GM12878 (cell line): Measurements from ENCODE around the gene MED13L. TPM values are rescaled to one million over a fixed set of nuclear protein-coding genes. Genes with fewer than 3 reads are reported as not detected.

ENCODE experiments used
- ATAC-seq: fragments of 200-7000 bp; cut with Tn5 transposase; 3 replicates; pipeline ENCODE4 v1.9.1; 2020; ENCODE audit warnings: mild to moderate bottlenecking, moderate library complexity
- BruUV-seq: library from RNA; stranded (reverse); fragments of 400-500 nt; replicated peaks from 2 replicates; lab custom pipeline; 2021; lab: Mats Ljungman, UMichigan
- CTCF ChIA-PET: fragments of 300-600 bp; sonication (Branson Sonifier 250); formaldehyde crosslinking; extraction: SDS; loops from one replicate; lab custom pipeline; 2021; ENCODE audit warnings: inconsistent platforms; lab: Yijun Ruan, JAX
- POLR2A ChIA-PET: fragments of 350-600 bp; formaldehyde crosslinking; extraction: SDS; loops from one replicate; lab custom pipeline; 2021; ENCODE audit warnings: inconsistent platforms; lab: Charles Lee
- RAD21 ChIA-PET: fragments of 300-600 bp; sonication (Branson Sonifier 250); formaldehyde crosslinking; loops from one replicate; lab custom pipeline; 2023; ENCODE audit warnings: antibody characterized with exemption; ENCODE audit not compliant: unreplicated experiment; lab: Charles Lee
- SMC1A ChIA-PET: fragments of 300-600 bp; sonication (Branson Sonifier 250); formaldehyde crosslinking; loops from one replicate; lab custom pipeline; 2023; ENCODE audit not compliant: unreplicated experiment, uncharacterized antibody; lab: Charles Lee
- DNase-seq: peaks from one replicate; pipeline ENCODE4 v3.0.0-alpha.2; 2011; ENCODE audit warnings: low read depth, low spot score
- FAIRE-seq: peaks from 3 replicates; lab custom pipeline; 2011; peaks lifted over from hg19 to GRCh38; lab: Jason Lieb, UNC
- H2AFZ ChIP-seq: 2 replicates; pipeline ENCODE4 v1.6.0; 2011; ENCODE audit warnings: low read depth, low read length, control low read depth; ENCODE audit not compliant: control insufficient read depth
- H3K27ac ChIP-seq: 2 replicates; pipeline ENCODE4 v1.5.1; 2011; ENCODE audit warnings: control low read depth; ENCODE audit not compliant: control insufficient read depth, insufficient read depth
- H3K27me3 ChIP-seq, 2 experiments: replicated peaks in 1 of 2; 2 replicates each; pipeline versions ENCODE4 v1.6.0 to v1.6.1; 2011; ENCODE audit warnings: low read length in 1 of 2; ENCODE audit not compliant: control insufficient read depth in 2 of 2, insufficient read depth in 2 of 2
- H3K36me3 ChIP-seq, 2 experiments: 2 replicates each; pipeline ENCODE4 v1.5.1; 2011; ENCODE audit warnings: low read length in 1 of 2; ENCODE audit not compliant: control insufficient read depth in 2 of 2, insufficient read depth in 2 of 2
- H3K4me1 ChIP-seq: 2 replicates; pipeline ENCODE4 v1.6.1; 2011; ENCODE audit warnings: mild to moderate bottlenecking, low read length, moderate library complexity, mixed read lengths; ENCODE audit not compliant: control insufficient read depth, insufficient read depth
- H3K4me2 ChIP-seq: 2 replicates; pipeline ENCODE4 v1.6.0; 2011; ENCODE audit warnings: control low read depth; ENCODE audit not compliant: control insufficient read depth, insufficient read depth
- H3K4me3 ChIP-seq: fragments of 200-600 bp; sonication (generic); 2 replicates; pipeline ENCODE4 v1.5.1; 2016
- H3K79me2 ChIP-seq: 2 replicates; pipeline ENCODE4 v1.6.0; 2011; ENCODE audit warnings: low read length; ENCODE audit not compliant: control insufficient read depth, insufficient read depth
- H3K9ac ChIP-seq: 2 replicates; pipeline ENCODE4 v1.8.0; 2011; ENCODE audit warnings: low read length, control low read depth, mixed read lengths; ENCODE audit not compliant: control insufficient read depth, insufficient read depth
- H3K9me3 ChIP-seq: replicated peaks from 3 replicates; pipeline ENCODE4 v1.5.1; 2011; ENCODE audit warnings: mild to moderate bottlenecking, low read length; ENCODE audit not compliant: control insufficient read depth, insufficient read depth
- H4K20me1 ChIP-seq: 2 replicates; pipeline ENCODE4 v1.6.0; 2011; ENCODE audit not compliant: control insufficient read depth, insufficient read depth
- ASH2L ChIP-seq: fragments of 300-600, 200-600 bp; sonication (generic); IDR thresholded peaks from 2 replicates; pipeline ENCODE4 v1.6.1; 2017; ENCODE audit warnings: low read depth, mild to moderate bottlenecking, borderline replicate concordance
- ATF3 ChIP-seq: IDR thresholded peaks from 2 replicates; pipeline ENCODE4 v1.6.1; 2011; ENCODE audit warnings: low read depth, mild to moderate bottlenecking, low read length, moderate library complexity, borderline replicate concordance; ENCODE audit errors: extremely low read depth
- CBX5 ChIP-seq: sonication (generic); IDR thresholded peaks from 2 replicates; pipeline ENCODE4 v1.6.1; 2016; ENCODE audit warnings: low read depth, moderate library complexity, mild to moderate bottlenecking, inconsistent platforms
- KAT2A ChIP-seq: conservative IDR thresholded peaks from 2 replicates; pipeline ENCODE4 v1.6.1; 2011; ENCODE audit warnings: low read depth, low read length; ENCODE audit not compliant: control insufficient read depth
- LARP7 ChIP-seq: fragments of 450-650 bp; IDR thresholded peaks from 2 replicates; pipeline ENCODE4 v1.6.1; 2017; ENCODE audit warnings: mild to moderate bottlenecking
- NR2C1 ChIP-seq: fragments of 450-650 bp; IDR thresholded peaks from 2 replicates; pipeline ENCODE4 v1.6.1; 2017; ENCODE audit warnings: antibody characterized with exemption, mild to moderate bottlenecking, moderate library complexity
- NR2F1 ChIP-seq: fragments of 450-650 bp; conservative IDR thresholded peaks from 2 replicates; pipeline ENCODE4 v1.6.1; 2017; ENCODE audit warnings: mild to moderate bottlenecking
- PAX8 ChIP-seq: fragments of 450-650 bp; IDR thresholded peaks from 2 replicates; pipeline ENCODE4 v1.6.1; 2017; ENCODE audit warnings: mild to moderate bottlenecking, moderate library complexity
- TAF1 ChIP-seq: IDR thresholded peaks from 2 replicates; pipeline ENCODE4 v1.6.1; 2011; ENCODE audit warnings: mild to moderate bottlenecking, low read depth, low read length, borderline replicate concordance
- TCF7 ChIP-seq: IDR thresholded peaks from 2 replicates; pipeline ENCODE4 v1.6.1; 2014; ENCODE audit warnings: antibody characterized with exemption, borderline replicate concordance
- ZBTB11 ChIP-seq: fragments of 450-650 bp; formaldehyde crosslinking; IDR thresholded peaks from 2 replicates; pipeline ENCODE4 v1.5.0; 2022; ENCODE audit warnings: mild to moderate bottlenecking, missing genetic modification characterization
- WGBS: methylation state at CpG from one replicate; pipeline ENCODE4 v1.1.6; 2016; ENCODE audit warnings: low lambda C conversion rate; ENCODE audit not compliant: insufficient replicate concordance, insufficient coverage; ENCODE audit errors: missing lambda C conversion rate; 5-methylcytosine and 5-hydroxymethylcytosine counted together
- in situ Hi-C: fragments of 300-500 bp; cut with MboI; formaldehyde crosslinking; loops from 9 replicates; pipeline ENCODE4 v1.14.3; 2018; ENCODE audit warnings: mixed read lengths
- intact Hi-C: fragments of 100-400 bp; cut with micrococcal nuclease; formaldehyde crosslinking; loops from one replicate; pipeline ENCODE4 v1.14.2; 2022; ENCODE audit not compliant: unreplicated experiment
- polyA plus RNA-seq, 11 experiments: library from polyadenylated mRNA; depleted of rRNA in 4 of 11; unstranded in 6 of 11; stranded (reverse) in 5 of 11; fragments of >200 nt; fragmentation: Nextera tagmentation in 4 of 11; fragmentation: Illumina TruSeq in 1 of 11; extraction: Ambion mirVana in 4 of 11; extraction: Trizol in 1 of 11; gene quantifications; 1 replicate in 1 of 11; 2 replicates in 10 of 11; pipeline versions ENCODE4 v1.2.1 to v1.2.3, GENCODE V29; 2011 to 2016; ENCODE audit warnings: inconsistent platforms in 2 of 11, missing spikeins in 2 of 11, low read depth in 1 of 11
- total RNA-seq, 4 experiments: library from RNA; depleted of rRNA in 3 of 4; stranded (reverse); fragments of >200 nt in 3 of 4; fragmentation: Illumina TruSeq in 1 of 4; extraction: Trizol in 1 of 4; gene quantifications; 2 replicates each; pipeline versions ENCODE4 v1.2.1 to v1.2.3, GENCODE V29; 2013 to 2021
- TF ChIP-seq, protein P1 (sequence below): fragments of 450-650 bp; IDR thresholded peaks from 2 replicates; pipeline ENCODE4 v1.6.1; 2016; ENCODE audit warnings: mild to moderate bottlenecking

The MED13L gene
- total and polyA plus RNA-seq, 10 of the 15 experiments (the other 5 are each of a cell fraction or from before 2014, with no cell fraction given), result 3.7 to 30.1 (median 9.1) TPM

DNA sequence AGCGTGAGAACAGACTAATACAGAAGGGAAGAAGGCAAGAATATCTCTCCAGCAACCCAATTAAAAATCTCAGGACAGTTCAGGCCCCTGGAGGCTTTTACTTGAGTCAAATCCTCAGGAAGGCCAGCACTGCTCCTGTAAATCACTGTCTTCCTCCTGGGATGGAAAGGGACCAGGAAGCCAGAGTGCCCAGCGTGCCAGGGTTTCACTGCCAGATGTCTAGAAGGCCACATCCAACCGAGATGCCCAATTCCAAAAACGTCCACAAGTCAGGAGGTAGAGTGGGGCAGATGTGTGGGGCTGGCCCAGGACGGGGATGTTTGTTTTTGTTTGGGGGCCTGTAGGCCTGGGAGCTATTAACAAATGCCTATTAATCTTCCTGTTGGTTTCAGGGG is 332.0 kb downstream of the MED13L start:
- Histone ChIP-seq H3K36me3 (no peaks in the 10 kb centered on the region), H3K4me3 (no peak overlapping the region), H3K9me3 (no peaks in the 10 kb centered on the region), H3K27ac (no peak overlapping the region), H3K9ac (no peak overlapping the region), H3K4me1 (no peaks in the 10 kb centered on the region), H3K4me2 (no peak overlapping the region), H2AFZ (no peak overlapping the region), H4K20me1 (no peaks in the 10 kb centered on the region; the same call in 1 of the 2 replicates), H3K27me3 (no peaks in the 10 kb centered on the region), H3K79me2 (no peaks in the 10 kb centered on the region)
- ATAC-seq (no peak), FAIRE-seq (no peak), DNase-seq (no peak)
- POLR2A ChIA-PET, result no interaction called here
- no TSS peak for BruUV-seq
- 14% methylated on average over 5 of the region's 5 CpGs for WGBS
- CTCF ChIA-PET, result interaction anchor here (1.1 to 1.6 kb wide), 2 partner anchors 8 to 12 kb away, joined by 3 read pairs; no protein-coding TSS in a partner anchor
- TF ChIP-seq TCF7 (no peak), CBX5 (no peak), ATF3 (no peak), TAF1 (no peak), PAX8 (no peak), ZBTB11 (CRISPR knock-in tag) (no peak), NR2C1 (no peak), KAT2A (no peak), LARP7 (no peak), ASH2L (no peak), NR2F1 (no peak)
- TF ChIP-seq, protein P1, sequence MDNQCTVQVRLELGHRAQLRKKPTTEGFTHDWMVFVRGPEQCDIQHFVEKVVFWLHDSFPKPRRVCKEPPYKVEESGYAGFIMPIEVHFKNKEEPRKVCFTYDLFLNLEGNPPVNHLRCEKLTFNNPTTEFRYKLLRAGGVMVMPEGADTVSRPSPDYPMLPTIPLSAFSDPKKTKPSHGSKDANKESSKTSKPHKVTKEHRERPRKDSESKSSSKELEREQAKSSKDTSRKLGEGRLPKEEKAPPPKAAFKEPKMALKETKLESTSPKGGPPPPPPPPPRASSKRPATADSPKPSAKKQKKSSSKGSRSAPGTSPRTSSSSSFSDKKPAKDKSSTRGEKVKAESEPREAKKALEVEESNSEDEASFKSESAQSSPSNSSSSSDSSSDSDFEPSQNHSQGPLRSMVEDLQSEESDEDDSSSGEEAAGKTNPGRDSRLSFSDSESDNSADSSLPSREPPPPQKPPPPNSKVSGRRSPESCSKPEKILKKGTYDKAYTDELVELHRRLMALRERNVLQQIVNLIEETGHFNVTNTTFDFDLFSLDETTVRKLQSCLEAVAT, result no peak
- RAD21 ChIA-PET, result no interaction called here
- in situ Hi-C loops, result no loop called here
- intact Hi-C loops, result no loop called here
- SMC1A ChIA-PET, result no interaction called here
